D341Med (cell line): ENCODE results near the gene RSPH10B2.
A peak's percentile ranks its signal among the peaks of the same experiment; 100 is the strongest.
"Not testable (repeated sequence)": the region's sequence is repeated elsewhere in the genome, so short reads cannot be mapped to it uniquely, and the experiment has no call there.

Source experiments
- DNase-seq: peaks from one replicate; pipeline ENCODE4 v3.0.0; 2012; ENCODE audit warnings: low spot score

RSPH10B2 gene

DNA sequence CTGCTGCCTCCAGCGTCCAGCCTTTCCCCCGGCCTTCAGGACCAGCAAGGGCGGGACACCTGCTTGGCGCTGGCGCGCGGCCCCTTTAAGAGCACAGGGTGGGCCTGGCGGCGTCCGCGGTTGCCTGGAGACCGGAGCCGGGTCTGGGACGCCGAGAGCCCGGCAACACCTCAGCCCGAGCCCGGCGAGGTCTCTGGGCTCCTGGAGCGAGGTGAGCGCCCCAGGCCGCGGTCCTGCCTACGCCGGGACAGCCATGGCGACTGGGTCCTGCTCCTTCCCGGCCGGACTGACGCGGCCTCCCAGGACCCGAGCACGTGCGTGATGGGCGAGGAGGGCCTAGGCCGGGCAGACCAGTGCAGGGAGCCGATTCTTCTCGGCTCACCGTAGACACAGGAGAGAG lies at the start of gene RSPH10B2:
RSPH10B2 (plus strand) TSS at position 140 of the 400 bp plus-strand sequence. CDS start 3,575 bp downstream, outside the sequence.
- DNase-seq = not testable (repeated sequence)

DNA sequence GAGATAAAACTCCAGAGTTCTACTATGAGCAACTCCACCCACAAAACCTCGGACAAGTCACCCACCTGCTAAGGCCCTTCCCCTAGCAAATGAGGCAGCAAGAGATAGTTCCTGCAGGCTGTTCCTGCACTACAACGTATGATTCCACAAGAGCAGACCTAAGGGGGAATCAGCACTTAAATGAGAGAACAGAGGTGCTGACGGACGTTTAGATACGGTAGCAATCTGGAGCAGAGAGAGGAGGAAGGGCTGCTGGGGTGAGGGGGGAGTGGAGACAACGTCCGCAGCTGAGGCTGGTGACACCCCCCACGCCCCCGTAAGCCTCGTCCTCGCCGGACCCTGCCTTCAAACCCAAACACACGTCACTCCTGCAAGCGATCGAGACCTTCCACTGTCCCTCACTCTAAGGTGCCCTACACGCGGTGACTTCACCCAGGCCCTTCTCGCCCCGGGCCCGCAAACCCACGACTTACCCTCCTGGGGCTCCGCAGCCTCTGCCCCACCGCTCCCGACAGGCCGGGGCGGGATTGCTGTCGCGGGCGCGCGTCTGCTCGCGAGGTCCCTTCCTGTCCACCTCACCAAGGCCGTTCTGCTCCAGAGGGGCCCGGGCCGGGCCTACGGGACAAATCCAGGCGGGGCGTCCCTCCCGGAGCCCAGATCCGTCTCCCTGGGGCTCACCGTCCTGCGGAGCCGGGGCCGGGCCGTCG lies 47.8 kb upstream of the RSPH10B2 start:
- DNase-seq = no peak

DNA sequence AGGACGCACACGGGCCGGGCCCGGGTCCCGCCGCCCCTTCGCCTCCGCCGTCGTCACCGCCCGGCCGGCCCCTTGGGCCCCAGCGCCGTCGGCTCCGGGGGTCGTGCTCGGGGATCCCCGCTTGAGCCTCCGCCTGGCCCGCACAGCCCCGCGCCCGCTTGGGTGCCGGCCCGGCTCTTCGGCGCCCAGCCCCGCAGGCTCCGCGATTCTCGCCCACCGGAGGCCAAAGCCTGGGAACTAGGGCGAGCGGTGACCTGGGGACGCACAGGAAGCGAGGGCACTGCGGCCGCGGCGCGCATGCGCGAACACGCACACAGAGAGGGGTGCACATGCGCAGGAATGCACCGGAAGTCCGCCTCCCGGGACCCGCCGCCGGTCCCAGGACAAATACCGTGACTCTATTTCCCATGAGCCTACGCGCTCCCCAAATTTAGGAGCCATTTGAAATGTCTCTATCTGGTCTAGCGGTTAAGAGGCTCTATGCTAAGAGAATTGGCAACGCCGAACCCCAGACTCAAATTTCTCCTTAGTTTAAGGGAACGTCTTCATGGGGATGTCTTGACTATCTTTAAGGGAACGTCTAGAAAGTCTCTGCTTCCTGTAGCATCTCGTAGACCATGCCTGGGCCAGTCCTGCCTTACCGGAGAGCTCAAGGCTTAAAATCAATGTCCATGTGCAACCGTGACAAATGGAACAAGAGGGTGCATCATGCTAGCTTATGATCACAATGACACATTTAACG lies 47.1 kb upstream of the RSPH10B2 start, which contains the start of gene ZNF12:
ZNF12 (minus strand) TSS at position 282 of the 742 bp plus-strand sequence. CDS start 1,774 bp downstream, outside the sequence.
- DNase-seq = peak; percentile 98

DNA sequence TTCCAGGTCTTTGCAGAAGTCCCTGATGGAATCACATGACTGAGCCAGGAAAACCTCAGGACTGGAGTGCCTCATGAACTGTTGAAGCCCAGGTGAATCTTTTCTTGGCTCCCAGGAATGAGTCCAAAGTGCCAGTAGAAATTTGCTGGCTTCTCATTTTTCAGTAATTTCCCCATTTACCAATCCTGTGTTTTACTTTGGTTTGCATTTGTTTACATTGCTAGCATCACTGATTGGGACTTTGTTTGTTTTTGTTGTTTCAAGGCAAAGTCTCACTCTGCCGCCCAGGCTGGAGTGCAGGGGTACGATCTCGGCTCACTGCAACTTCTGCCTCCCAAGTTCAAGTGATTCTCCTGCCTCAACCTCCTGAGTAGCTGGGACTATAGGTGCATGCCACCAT lies 45.6 kb upstream of the RSPH10B2 start:
- DNase-seq = no peak

DNA sequence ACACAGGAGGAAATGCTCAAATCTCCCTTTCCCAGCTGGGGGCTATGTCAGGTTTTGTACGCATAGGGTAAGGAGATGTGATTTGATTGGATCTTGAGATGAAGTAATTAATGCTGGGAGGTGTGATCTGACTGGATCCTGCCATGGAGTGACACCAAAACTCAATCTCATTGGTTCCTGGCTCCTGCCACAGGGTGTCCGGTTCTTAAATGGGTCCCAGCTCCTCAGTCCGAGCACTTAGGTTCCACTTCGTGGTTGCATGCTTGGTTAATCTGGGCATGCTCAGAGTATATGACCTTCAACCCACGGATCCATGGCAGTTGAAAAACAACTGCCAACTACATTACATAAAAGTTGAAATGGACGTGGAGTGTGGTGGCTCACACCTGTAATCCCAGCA lies 44.1 kb upstream of the RSPH10B2 start:
- DNase-seq = no peak

DNA sequence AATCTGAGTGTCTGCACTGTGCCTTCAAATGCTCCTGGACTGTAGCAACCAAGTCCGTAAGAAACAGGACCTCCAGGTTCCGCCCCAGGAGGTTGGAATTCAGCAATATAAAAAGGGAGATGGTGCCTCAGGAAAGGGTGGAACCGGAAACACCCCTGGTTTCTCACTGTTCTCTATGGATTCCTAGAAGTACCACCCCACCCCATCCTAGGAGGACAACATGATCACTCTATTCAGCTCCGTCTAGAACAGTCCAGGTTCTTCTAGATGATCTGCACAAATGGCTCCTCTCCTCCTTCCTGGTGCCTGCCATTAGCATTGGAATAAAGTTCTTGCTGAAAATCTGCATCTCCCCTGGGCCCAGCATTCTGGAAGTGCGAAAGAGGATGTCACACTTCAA lies 39.5 kb upstream of the RSPH10B2 start:
- no peak for DNase-seq

DNA sequence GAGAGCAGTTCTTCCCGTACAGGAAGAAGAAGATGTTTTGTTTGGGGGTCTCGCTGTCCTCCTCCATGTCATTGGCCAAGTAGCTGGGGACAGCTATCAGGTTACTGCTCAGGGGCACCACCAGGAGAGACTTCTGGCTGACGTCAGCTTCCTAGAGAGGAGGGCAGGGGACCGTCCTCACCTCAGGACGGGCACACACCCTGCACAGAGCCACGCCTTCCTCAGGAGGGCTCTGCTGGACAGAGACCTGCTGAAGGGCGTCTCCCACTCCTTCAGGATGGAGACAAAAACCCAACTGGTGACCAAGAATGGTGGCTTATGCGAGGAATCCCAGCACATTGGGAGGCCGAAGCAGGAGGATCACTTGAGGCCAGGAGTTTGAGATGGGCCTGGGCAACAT lies 38.0 kb upstream of the RSPH10B2 start:
- DNase-seq = not testable (repeated sequence)

DNA sequence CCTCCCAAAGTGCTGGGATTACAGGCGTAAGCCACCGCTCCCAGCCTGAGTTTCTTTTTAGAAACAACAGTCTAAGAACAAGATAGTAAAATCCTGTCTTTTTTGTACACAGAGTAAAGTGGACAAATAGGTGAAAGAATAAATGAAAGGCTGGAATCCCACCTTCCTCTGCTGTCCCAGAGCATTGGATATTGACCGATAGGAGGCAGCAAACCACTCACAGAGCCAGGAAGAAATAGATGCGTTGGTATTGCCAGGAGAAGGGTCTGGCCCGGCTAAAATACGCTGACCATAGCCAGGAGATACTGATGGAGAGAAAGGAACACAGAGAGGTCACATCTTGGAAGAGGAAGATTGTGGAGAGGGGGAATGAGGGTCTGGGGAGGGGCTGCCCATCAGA lies 35.8 kb upstream of the RSPH10B2 start:
- no peak for DNase-seq

DNA sequence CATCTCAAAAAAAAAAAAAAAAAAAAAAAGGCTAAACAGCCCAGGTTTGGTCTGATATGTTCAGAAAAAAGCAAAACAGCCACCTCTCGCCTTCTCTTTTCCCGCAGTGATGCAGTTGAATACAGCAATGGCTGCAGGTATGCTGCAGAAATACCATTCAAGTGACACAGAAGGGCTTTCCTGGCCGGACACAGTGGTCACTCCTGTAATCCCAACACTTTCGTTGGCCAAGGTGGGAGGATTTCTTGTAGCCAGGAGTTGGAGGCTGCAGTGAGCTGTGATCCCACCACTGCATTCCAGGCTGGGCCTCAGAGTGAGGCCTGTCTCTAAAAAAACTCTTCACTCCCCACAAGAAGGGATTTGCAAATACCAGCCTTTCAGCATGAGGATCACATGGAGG lies 29.6 kb upstream of the RSPH10B2 start:
- not testable (repeated sequence) for DNase-seq

DNA sequence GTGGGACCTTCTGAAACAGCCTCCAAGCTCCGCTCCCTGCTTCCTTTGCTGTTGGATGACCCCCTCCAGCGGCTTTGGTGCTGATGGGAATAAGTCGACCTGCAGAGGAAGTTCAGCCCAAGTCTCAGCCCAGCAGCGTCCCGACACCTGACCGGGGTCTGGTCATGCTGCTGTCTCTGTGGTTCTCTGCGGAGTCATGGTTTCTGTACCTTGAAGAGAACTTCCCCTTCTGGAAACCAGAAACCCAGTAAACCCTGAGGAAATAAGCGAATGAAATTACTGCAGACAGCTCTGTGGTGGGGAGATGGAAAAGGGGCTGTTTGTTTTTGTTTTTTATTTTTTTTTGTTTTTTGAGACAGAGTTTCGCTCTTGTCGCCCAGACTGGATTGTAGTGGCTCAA lies 28.9 kb upstream of the RSPH10B2 start:
- no peak for DNase-seq

DNA sequence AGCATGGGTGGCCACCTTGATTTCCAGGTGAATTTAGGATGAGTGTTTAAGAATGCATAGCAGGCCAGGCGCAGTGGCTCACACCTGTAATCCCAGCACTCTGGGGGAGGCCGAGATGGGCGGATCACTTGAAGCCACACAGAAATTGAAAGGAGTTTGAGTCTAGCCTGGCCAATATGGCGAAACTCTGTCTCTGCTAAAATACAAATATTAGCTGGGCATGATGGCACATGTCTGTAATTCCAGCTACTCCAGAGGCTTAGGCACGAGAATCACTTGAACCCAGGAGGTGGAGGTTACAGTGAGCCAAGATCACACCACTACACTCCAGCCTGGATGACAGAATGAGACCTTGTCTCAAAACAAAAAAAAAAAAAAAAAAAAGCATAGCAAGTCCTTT lies 27.6 kb upstream of the RSPH10B2 start:
- not testable (repeated sequence) for DNase-seq

DNA sequence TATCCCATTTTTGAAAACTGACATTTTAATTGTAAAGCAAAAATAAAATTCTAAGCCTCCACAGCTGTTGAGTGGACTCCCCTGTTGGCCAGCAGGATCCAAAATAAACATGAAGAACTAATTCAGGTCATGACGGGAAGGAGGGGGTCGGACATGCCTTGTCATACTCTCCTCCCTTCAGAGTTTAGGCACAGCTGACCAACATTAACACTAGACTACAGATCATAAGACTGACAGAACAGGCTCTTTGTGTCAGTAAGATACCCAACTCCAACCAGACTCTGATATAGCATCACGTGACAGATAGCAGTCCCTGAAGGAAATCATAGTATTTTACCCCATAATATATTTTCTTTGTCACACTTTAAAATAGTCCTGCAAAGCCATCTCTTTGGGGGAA lies 26.2 kb upstream of the RSPH10B2 start:
- DNase-seq = no peak

DNA sequence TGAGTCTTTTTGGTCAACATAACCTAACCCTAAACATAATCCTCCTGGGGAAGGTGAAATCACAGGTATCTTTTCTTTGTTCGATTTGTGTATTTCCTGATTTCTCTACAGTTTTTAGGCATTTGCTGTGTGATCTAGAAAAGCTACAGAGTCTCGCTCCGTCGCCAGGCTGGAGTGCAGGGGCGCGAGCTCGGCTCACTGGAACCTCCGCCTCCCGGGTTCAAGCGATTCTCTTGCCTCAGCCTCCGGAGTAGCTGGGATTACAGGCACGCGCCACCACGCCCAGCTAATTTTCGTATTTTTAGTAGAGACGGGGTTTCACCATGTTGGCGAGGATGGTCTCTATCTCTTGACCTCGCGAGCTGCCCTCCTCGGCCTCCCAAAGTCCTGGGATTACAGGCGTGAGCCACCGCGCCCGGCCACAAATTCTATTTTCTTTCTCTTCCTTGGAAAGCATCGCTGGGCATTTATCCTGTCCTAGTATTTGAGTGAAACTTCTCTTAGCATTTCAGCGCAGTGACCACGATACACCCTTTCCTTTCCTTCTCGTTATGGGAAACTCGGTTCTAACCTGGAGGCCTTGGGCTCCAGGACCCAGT lies 24.9 kb upstream of the RSPH10B2 start:
- DNase-seq = not testable (repeated sequence)

DNA sequence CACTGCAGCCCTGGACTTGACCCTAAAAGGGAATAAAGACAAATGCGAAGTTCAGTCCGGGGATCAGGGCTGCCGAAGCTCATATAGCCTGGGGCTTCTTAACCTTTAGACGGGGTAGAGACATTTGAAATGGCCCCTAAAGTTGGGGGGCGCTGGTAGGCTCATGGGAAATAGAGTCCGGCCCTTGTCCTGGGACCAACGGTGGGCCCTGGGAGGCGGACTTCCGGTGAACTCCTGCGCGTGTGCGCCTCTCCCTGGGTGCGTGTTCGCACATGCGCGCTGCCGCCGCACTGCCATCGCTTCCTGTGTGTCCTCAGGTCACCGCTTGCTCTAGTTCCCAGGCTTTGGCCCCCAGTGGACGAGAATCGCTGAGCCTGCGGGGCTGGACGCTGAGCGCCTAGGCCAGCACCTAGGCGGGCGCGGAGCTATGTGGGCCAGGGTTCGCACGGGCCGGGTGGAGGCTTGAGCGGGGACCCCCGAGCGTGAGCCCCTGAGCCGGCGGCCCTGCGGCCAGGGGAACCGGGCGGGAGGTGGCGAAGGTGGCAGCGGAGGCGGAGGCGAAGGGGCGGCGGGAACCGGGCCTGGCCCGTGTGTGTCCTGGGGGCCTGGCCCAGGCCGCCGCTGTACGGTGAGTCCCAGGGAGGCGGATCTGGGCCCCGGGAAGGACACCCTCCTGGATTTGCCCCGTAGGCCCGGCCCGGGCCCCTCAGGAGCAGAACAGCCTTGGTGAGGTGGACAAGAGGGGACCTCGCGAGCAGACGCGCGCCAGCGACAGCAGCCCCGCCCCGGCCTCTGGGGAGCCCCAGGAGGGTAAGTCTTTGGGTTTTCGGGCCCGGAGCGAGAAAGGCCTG lies 24.2 kb upstream of the RSPH10B2 start:
- peak; percentile 95 for DNase-seq

DNA sequence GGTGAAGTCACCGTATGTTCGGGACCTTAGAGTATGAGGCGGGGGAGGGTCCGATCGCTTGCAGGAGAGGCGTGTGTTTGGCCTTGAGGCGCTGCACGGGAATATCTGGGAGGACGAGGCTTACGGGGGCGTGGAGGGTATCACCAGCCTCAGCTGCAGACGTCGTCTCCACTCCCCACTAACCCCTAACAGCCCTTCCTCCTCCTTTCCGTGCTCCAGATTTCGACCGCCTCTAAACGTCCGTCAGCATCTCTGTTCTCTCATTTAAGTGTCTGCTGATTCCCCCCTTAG lies 23.6 kb upstream of the RSPH10B2 start:
- DNase-seq = peak; percentile 46

DNA sequence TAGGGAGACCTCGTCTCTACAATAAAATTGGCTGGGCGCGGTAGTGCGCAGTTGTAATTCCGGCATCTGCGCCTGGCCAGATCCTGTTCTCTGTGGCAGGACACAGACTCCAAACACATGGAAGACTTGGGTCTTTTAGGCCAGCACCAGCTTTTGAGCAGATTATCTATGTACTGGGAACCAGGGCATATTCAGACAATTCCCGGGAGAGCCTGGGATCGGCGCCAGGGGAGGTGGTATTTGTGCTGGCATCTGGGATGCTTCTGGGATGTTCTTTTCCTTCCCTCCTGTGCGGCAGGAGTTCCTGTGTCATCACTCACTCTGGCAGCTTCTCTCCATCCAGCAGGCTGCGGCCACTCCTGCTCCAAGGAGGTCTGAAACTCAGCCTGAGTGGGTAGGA lies 15.5 kb upstream of the RSPH10B2 start:
- not testable (repeated sequence) for DNase-seq

DNA sequence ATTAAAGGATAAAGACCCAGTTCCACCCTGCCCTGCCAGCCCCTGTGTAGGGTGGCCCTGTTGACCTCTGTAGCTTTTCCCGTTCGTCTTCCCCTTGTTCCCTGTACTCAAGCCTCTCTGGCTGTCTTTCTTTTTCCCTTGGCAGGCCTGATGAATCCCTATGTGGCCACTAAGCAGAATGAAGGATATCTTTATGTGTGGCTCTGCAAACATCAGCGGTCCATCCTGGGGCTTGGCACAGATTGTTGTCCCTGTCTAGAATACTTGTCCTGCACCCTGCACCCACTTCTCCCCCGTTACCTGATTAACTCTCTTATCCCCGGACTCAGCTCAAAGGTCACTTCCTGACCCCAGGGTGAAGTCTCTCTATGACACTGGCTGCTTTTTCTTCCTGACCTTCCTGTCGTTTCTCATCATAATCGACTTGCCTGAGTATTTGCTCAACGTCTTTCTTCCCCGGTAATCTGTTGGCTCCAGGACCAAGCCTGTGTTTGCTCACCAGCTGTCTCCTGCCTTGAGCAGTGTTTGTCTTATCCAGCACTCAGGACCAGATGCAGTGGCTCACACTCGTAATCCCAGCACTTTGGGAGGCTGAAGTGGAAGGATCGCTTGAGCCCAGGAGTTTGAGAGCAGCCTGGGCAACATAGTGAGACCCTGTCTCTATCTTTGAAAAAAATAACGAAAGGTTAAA lies 9.3 kb upstream of the RSPH10B2 start:
- DNase-seq = not testable (repeated sequence)

DNA sequence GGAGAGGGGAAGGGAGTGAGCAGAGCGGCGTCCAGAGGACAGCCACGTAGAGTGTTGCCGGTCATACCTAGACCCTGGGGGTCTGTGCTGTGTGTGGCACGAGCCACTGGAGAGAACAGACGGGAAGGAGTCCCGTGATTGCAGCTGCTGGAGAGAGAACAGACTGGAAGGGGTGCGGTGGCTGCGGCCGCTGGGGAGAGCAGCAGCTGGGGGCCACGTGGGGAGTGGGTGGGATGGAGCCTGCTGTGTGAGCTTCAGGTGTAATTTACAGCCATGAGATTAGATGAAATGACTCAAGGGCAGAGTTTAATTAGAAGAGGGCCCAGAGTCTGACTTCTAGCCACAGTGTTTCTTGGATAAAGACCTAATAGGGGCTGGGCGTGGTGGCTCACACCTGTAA lies 4.6 kb upstream of the RSPH10B2 start:
- DNase-seq = not testable (repeated sequence)

DNA sequence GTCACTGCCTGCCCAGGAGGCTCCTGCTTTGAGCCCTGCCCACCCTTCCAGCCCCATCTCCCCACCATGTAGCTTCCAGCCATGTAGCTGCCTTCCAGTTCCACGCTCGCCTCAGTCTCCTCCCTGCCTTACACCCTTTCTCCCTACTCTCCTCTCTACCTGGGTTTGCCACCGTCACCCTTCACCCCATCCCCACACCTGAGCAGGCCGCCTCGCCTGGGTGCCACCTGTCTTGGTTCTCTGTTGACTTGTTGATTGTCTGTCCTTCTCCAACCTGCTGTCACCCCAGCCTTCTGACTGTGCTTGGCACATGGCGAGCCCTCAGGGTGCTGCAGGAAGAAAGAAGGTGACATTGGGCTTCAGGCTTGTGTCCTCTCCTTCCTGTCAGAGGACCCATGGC lies 3.7 kb upstream of the RSPH10B2 start:
- DNase-seq = not testable (repeated sequence)

DNA sequence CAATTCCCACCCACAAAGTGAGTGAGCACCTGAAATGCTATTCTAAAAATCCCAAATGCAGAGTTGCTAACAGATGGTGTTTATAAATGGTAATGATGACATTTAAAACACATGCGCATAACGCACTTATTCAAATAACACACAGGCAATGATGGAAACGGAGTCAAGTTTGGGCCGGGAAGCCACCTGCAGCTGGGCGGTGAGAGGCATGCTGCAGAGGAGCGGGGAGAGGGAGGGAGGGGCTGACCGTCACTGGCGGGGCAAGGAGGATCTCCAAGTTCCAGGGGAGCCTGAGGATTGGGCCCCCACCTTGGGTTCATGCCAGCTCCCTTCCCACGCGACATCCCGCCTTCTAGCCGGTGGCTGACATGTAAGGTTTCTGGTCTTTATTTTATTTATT lies 7.3 kb downstream of the RSPH10B2 start:
- DNase-seq = not testable (repeated sequence)

DNA sequence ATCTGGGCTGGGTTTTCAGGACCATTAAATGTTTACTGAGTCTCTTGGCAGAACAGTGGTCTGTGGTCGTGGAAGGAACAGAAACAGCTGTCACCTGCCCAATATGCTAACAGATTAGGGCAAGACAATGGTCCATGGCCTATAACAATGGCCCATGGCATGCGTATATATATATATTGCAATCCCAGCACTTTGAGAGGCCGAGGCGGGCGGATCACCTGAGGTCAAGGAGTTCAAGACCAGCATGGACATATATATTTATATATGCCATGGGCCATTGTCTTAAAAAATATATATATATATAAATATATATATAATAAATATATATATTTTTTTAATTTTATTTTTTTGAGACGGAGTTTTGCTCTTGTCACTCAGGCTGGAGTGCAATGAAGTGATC lies 27.7 kb downstream of the RSPH10B2 start:
- DNase-seq = not testable (repeated sequence)

DNA sequence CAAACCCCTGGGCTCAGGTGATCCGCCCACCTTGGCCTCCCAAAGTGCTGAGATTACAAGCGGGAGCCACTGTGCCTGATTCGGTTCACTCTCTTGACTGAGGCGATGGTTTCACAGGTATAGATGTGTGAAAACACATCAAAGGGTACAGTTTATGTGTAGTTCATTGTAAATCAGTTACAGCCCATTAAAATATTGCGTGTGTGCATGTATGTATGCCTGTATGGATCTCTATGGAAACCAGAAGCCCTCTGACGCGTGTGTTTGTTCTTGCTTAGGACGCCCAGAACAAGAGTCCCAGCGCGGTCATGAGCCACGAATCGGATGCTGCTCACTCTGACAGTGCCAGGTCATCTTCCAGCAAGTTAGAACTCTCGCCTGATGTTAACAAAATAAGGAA lies 35.5 kb downstream of the RSPH10B2 start:
- DNase-seq = not testable (repeated sequence)
